ENCODE data around the gene CDK2AP2.

The CDK2AP2 gene

DNA sequence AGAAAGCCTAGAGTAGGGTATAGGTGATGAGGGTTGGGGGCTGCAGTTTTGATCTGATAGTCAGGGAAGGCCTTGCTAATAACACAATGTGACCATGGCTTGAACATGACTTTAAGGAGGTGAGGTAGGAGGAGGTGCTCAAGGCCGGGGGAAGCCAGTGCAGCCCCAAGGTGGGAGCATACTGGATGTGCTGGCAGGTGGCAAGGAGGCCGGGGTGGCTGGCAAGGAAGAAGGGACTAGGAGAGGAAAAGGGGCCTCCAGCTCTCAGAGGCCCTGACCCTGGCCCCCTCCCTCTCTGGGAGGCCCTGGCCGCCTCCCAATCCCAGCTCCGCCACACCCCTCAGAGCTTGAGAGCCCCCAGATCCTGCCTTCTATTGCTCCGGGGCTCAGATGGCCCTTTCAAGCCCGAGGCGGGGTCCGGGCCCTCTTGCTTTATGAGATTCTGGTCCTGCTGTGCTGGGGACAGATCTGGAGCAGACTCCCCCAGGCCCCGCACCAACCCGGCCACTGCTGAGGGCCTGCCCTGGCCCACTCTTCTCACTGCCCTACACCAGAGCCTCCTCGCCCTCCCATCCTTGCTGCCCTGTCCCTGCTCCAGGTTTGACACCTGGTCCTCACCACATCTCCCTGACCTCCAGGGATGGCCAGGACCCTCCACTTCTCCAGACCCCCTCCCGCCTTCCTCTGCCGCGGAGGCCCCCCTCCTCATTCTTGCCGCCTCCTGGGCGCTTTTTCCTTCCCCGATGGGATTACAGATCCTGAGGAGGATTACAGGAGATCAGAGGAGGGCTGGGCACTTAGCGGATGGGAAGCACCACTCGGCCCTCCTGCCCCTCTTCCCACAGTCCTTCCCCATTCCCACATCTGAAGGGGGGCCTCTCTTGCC lies 4.6 kb downstream of the CDK2AP2 start:
- DNase-seq: no peak

- DNase-seq: no peak
These were observed 5.5 kb downstream of the CDK2AP2 start for GRCh38 chr11:67502328-67502979.

DNA sequence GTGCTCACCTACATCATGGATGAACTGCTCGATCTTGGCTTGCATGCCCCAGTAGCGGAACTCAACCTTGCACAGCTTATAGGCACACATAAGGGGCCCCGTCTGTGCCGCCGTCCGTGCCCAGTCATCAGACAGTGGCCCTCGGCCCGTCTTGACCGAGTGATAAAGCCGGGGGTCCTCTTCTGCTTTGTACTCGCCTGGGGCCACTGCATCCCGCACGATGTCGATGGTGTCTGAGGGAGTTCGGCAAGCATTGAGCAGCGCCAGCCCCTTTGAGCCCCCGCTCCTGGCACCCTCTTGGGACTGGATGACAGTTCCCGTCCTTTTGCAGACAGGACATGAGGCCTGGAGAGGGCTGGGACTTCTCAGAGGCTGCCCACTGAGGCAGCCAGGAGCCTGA lies 6.1 kb downstream of the CDK2AP2 start:
- DNase-seq: no peak

DNA sequence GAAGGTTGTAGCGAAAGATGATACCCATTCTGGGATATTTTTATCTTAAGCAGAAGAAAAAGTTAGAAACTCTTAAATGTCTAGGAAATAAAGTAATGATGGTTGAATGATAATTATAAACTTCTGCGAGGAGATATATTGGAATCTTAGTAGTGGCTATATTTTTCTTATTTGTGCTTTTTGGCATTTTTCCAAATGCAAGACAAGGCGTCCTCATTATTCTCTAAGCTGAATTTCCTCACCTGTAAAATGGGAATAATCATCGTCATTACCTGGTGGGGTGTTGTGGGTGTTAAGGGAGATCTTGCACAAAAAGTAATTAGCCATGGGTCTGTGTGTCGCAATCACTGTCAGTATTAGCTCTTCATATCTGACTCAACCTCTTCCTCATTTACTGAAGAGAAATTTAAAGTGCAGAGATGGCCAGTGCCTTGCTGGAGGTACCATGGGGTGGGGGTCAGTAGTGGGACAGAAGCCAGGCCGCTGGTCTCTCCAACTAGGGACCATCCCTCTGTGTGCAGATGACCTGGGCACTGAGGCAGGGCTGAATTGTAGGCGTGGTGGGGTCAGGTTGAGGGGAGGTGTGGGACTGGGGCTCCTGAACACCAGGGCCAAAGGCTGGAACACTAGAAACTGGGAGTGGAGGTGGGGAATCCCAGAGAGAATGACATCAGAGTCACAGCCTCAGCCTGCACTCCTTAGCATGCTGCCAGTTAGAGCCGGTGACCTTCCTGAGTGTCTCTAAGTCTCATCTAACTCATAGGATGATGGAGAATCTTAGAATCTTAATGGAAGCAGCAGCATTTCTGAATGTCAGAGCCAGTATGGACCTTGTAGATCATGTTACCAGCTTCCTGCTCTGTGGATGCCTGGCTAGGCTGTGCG lies 6.9 kb downstream of the CDK2AP2 start:
- DNase-seq: no peak

DNA sequence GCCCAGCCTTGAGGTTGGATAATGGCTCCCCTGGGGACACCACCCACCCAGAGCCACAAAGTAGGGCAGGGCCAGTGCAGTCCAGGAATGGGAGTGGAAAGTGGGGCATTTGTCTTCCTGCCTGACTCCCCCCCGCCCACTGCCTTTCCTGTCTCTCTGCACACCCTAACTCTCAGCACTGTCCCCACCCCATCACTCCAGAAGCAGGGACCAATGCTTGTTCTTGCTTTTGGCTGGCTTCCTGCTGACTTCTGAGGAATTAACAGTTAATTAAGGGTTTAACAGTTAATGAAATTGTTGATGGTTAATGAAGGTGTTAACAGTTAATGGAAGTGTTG lies 7.5 kb downstream of the CDK2AP2 start:
- DNase-seq: no peak

- DNase-seq: no peak
These were observed 8.0 kb downstream of the CDK2AP2 start for GRCh38 chr11:67499808-67500483.

DNA sequence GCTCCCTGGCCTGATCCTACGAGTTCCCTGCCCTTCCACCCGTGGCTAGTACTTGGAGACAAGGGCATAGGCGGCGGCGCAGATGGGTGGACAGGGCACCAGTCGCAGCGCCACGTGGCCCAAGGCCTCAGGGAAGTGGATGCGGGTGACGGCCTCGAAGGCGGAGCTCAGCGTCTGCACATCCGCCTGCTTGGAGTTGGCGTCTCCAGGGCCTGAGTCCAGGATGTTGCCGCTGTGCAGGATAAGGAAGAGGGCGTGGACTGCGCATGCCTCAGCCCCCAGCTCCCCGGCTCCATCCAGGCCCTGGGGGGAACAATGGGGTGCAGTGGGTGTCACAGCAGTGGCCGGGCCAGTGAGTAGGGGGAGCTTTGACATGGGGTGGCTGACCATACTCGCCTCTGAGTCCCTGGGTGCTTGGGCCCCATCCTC lies 9.4 kb downstream of the CDK2AP2 start:
- no peak for DNase-seq

DNA sequence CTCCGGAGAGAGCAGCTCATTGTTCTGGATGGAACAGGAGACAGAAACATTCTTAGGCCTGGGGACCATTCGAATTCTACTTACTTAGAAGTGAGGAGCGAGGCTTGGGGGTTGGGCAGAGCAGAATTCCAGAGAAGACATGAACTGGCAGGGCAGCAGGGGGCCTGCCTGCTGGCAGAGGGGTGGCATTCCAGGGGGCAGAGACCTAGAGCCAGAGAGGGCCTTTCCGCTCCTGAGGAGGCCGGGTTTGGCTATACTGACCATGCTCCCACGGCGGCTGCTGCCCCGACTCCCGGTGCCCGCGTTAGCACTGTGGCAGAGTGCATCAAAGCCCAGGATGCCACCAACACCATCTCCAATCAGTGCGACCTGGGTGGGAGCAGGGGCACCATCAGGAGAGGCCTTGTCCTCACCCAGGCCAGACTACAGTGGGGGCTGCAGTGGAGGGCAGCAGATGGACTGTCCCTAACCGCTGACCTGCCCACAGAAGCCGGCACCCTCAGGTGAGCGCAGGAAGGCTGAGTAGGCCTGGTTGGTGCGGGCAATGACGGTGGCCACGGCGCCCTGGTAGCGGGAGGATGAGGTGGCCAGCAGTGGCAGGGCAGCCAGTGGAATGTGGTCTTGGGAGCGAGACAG lies 10.2 kb downstream of the CDK2AP2 start:
- no peak for DNase-seq

DNA sequence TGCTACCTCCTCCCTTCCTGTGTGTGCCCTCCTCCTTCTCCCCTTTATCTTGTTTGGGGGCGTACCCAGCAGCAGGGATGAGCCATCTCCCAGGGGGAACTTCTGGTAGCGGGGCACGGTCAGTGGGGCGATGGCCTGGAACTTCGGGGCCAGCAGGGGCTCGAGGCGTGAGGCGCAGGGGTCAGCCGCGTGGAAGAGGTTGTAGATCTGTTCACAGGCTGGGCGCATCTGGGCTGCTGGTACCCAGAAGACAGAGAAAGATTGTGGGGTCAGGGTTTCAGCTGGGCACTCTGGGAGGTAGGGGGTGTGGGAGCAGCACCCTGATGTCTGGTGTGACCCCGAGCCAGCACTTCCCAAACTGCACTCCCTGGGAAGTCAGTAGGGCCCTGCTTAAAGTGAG lies 11.8 kb downstream of the CDK2AP2 start:
- DNase-seq: no peak

- DNase-seq: no peak
These were observed 12.5 kb downstream of the CDK2AP2 start for GRCh38 chr11:67495234-67496005.

- DNase-seq: no peak
These were observed 13.4 kb downstream of the CDK2AP2 start for GRCh38 chr11:67494371-67495233.

GRCh38 chr11:67493548-67494370 lies 14.2 kb downstream of the CDK2AP2 start:
- no peak for DNase-seq

DNA sequence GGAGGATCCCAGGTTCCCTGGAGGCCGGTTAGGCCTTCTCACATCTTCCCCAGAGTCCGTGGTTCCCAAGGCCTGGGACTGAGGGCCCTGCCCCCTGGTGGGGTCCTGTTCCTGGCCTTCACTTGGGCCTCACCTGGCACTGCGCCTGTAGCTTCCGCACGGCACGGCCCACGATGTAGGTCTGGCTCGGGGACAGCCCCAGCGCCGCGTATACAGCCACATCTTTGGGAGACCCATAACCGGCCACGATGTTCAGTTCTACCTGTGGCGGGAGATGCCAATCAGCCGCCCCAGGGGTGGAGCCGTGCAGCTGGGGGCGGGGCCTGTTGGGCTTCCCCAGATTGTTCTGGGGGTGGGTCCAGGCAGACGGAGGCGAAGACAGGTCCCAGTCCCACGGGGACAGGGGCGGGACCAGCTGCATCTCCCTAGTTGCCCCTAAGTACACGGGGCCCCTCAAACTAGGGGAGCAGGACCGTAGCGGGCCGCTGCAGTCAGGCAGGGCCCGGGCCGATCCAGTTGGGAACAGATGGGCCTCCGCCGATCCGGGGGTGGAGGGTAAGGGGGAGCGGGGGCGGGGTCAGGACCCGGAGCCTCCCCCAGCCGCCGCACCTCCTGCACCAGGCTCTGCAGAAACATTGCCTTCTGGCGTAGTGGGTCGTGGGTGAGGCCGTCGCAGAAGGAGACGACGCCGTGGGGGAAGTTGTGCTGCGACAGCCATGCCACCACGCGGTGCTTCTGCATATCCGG lies 15.0 kb downstream of the CDK2AP2 start:
- DNase-seq: no peak

DNA sequence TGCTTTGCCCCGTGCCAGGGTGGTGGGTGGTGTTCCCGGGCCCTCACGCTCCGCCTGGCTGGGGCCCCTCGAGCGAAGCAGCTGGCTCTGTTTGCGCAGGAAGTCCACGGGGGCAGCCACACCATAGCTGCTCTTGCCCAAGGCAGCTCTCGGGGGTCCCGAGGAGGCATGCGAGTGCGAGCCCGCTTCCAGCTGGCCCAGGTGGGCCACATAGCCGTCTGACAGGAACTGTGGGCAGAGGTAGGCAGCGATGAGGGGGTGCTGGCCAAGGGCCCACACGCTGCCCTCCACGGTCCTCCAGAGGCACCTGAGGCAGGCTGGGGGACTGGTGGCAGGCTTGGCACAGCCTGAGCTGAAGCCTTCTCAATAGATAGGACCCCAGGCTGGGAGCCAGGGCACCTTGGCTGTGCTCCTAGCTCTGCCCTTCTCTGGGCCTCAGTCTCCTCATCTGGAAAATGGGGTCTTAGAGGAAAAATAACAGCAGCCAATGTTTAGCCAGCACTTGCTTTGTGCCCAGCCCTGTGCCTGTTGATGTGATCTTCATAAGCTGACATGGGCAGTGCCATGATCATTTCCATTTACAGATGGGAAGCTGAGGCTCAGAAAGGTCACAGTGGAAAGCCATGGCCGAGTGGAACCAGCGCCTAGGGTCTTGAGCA lies 15.8 kb downstream of the CDK2AP2 start:
- DNase-seq: no peak

GRCh38 chr11:67491276-67492068 lies 16.5 kb downstream of the CDK2AP2 start:
- no peak for DNase-seq

DNA sequence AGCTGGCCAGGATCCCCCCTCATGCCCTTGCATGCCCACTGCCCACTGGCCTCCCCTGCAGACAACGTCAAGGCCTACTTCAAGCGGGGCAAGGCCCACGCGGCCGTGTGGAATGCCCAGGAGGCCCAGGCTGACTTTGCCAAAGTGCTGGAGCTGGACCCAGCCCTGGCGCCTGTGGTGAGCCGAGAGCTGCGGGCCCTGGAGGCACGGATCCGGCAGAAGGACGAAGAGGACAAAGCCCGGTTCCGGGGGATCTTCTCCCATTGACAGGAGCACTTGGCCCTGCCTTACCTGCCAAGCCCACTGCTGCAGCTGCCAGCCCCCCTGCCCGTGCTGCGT lies 17.3 kb downstream of the CDK2AP2 start:
- no peak for DNase-seq

- no peak for DNase-seq
These were observed 17.9 kb downstream of the CDK2AP2 start for GRCh38 chr11:67489885-67490726.

Data from NCI-H146 (cell line).